ENCODE results near the gene CPED1.

GRCh38 chr7:121094829-121095228 is 106.3 kb downstream of the CPED1 start:
- TF ChIP-seq CREB5 (CRISPR knock-in tag; IDR thresholded peaks at IDR 0.05; ENCODE audit: low read depth) = no peak
- no peak for TF ChIP-seq PATZ1 (CRISPR knock-in tag; IDR thresholded peaks at IDR 0.05; ENCODE audit: borderline replicate concordance)
- no peak for TF ChIP-seq RARB (CRISPR knock-in tag; IDR thresholded peaks at IDR 0.05)
- TF ChIP-seq ZFP30 (CRISPR knock-in tag; IDR thresholded peaks at IDR 0.05) = no peak
- TF ChIP-seq ZNF8 (CRISPR knock-in tag; IDR thresholded peaks at IDR 0.05) = no peak
- no peak for TF ChIP-seq ZFP3 (CRISPR knock-in tag; IDR thresholded peaks at IDR 0.05)
- TF ChIP-seq OSR1 (CRISPR knock-in tag; IDR thresholded peaks at IDR 0.05) = no peak
- no peak for TF ChIP-seq CSRNP3 (CRISPR knock-in tag; IDR thresholded peaks at IDR 0.05)

All from SK-N-SH treated with all-trans-retinoic acid at 6 μM for 48 hours (cell line).